Aorta (tissue), 5 donors: ENCODE results near the gene COMMD2. TPM values are rescaled to one million over a fixed set of nuclear protein-coding genes. Genes with fewer than 3 reads are reported as not detected.

Source experiments
- ATAC-seq: fragments of 200-7000 bp; cut with Tn5 transposase; one replicate; pipeline ENCODE4 v1.9.1; 2022; ENCODE audit warnings: moderate library complexity; ENCODE audit not compliant: low FRiP score
- DNase-seq, 2 donors: peaks; one replicate each; pipeline ENCODE4 v3.0.0-alpha.2; 2020
- H3K27ac ChIP-seq, 2 donors: one replicate each; pipeline ENCODE4 v1.5.1; 2013; ENCODE audit warnings: low read length in 2 of 2, mild to moderate bottlenecking in 2 of 2, moderate library complexity in 2 of 2, control low read depth in 1 of 2, inconsistent platforms in 1 of 2, low read depth in 1 of 2
- H3K27me3 ChIP-seq, 2 donors: one replicate each; pipeline ENCODE4 v1.6.1; 2013; ENCODE audit warnings: control low read depth in 1 of 2, low read length in 1 of 2, mild to moderate bottlenecking in 1 of 2, moderate library complexity in 1 of 2; ENCODE audit not compliant: insufficient read depth in 2 of 2, control insufficient read depth in 1 of 2
- H3K36me3 ChIP-seq, 2 donors: one replicate each; pipeline ENCODE4 v1.6.1; 2013; ENCODE audit warnings: control low read depth in 1 of 2, low read length in 1 of 2, mild to moderate bottlenecking in 1 of 2; ENCODE audit not compliant: insufficient read depth in 2 of 2, control insufficient read depth in 1 of 2
- H3K4me1 ChIP-seq, 2 donors: one replicate each; pipeline ENCODE4 v1.6.1; 2013; ENCODE audit warnings: low read length in 2 of 2, control low read depth in 1 of 2, mild to moderate bottlenecking in 1 of 2, moderate library complexity in 1 of 2; ENCODE audit not compliant: insufficient read depth in 2 of 2, control insufficient read depth in 1 of 2
- H3K4me3 ChIP-seq, 2 donors: one replicate each; pipeline ENCODE4 v1.5.1; 2013; ENCODE audit warnings: low read length in 2 of 2, control low read depth in 1 of 2, mild to moderate bottlenecking in 1 of 2
- H3K9me3 ChIP-seq: one replicate; pipeline ENCODE4 v1.6.1; 2013; ENCODE audit warnings: mild to moderate bottlenecking, low read length; ENCODE audit not compliant: control insufficient read depth
- WGBS, 2 donors: extraction: QIAGEN DNeasy Blood & Tissue Kit; methylation state at CpG; one replicate each; pipeline ENCODE4 v1.1.7; 2013; 5-methylcytosine and 5-hydroxymethylcytosine counted together
- intact Hi-C, 2 donors: fragments of 100-400 bp; cut with DNase I; formaldehyde crosslinking; loops; one replicate each; pipeline versions ENCODE4 v1.14.2 to v1.15.0; 2022
- polyA plus RNA-seq, 2 donors: library from polyadenylated mRNA; stranded (reverse); fragments of 200-250 nt; gene quantifications; one replicate each; pipeline ENCODE4 v1.2.3, GENCODE V29; 2013
- total RNA-seq, 2 donors: library from RNA; stranded (reverse); fragmentation: NEBNext Ultra II Directional; extraction: Animal tissue kit (Norgen Biotek cat#: 25700); gene quantifications; one replicate each; pipeline ENCODE4 v1.2.1, GENCODE V29; 2021
- donor health status: healthy with polysubstance abuse.
- donor health status: Bipolar disorder and iron deficiency.
- donor health status: DM: no; HTN: no; CAD: no.
- donor health status: DM: no; HTN: no; CAD: no.
- donor health status: DM: yes; HTN: yes; CAD: no.

The COMMD2 gene
- total and polyA plus RNA-seq, 4 donors = 14.9 to 34.4 (median 27.2) TPM

DNA sequence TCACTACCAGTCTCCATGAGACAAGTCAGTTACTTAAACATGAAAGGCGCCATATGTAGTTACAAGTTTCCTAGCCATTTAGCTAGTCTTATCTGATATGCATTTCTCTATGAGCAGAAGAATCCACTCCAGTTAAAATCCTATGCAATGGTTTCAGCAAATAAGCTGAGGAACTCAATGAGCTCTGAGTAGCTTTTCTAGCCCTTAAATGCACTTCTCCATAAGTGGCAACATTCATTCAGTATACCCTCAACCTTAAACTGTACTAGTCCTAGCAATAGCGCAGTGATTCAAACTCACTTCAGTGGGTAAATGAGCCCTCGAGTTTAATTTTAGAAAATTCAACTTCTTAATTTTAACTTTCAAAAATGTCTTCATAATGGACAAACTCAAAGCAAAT is 7.7 kb downstream of the COMMD2 start:
- no peak for ATAC-seq
- H3K4me1 ChIP-seq = no peaks in the 10 kb centered on the region
- H3K9me3 ChIP-seq = no peaks in the 10 kb centered on the region
- intact Hi-C loops = no loop called here
- WGBS, 2 donors = 93% methylated on average over 3 of the region's 3 CpGs
- no peak overlapping the region for H3K4me3 ChIP-seq
- DNase-seq = no peak
- H3K36me3 ChIP-seq = peaks cover 0 to 5% of the 10 kb centered on the region in 2 donors
- no peaks in the 10 kb centered on the region for H3K27me3 ChIP-seq
- H3K27ac ChIP-seq = no peak overlapping the region

DNA sequence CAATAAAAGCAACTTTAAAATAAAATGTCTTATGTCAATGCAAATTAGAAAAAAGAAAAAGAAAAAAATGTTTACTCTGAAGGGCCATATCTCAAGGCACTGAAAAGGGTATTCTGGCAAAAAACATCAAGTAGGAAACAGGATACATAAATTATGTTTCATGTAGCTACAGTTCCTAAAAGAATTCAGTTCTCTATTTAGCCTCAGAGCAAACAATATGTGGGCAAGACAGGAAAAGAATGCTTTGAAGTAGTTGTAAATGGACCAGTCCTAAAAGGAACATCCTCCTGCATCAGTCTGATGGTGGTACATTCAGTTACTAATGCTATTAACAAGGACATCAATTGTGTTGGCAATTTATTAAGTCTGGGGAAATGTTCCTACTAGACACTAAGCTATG is 8.1 kb downstream of the COMMD2 start:
- Histone ChIP-seq H3K36me3 (peaks cover 0 to 5% of the 10 kb centered on the region in 2 donors), H3K27ac (no peak overlapping the region), H3K4me3 (no peak overlapping the region), H3K9me3 (no peaks in the 10 kb centered on the region), H3K4me1 (no peaks in the 10 kb centered on the region), H3K27me3 (no peaks in the 10 kb centered on the region)
- intact Hi-C loops = no loop called here
- no peak for ATAC-seq
- DNase-seq = no peak

DNA sequence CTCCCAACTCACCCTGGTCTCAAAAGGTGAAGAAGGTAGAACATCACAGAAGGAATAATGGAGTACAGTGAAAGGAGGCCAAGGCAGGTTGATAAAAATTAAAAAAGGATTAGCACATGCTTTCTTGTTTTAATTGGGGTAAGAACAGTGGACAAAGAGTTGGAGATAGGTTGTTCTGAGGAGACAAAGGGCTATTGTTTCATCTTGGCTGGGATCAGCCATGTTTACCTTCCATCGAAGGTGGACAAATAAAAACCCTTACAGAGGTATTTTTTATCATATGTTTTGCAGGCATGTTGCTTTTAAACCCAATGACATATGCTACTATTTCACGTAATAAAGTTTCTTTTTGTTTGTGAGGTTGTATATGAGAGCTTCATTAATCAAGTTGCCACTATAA is 12.9 kb downstream of the COMMD2 start:
- no peak for ATAC-seq
- Histone ChIP-seq H3K4me1 (no peaks in the 10 kb centered on the region), H3K36me3 (no peaks in the 10 kb centered on the region), H3K9me3 (no peaks in the 10 kb centered on the region), H3K4me3 (no peak overlapping the region), H3K27ac (no peak overlapping the region), H3K27me3 (no peaks in the 10 kb centered on the region)
- WGBS, 2 donors = 79 to 85% methylated on average over 2 of the region's 2 CpGs
- DNase-seq = no peak
- intact Hi-C loops = no loop called here

DNA sequence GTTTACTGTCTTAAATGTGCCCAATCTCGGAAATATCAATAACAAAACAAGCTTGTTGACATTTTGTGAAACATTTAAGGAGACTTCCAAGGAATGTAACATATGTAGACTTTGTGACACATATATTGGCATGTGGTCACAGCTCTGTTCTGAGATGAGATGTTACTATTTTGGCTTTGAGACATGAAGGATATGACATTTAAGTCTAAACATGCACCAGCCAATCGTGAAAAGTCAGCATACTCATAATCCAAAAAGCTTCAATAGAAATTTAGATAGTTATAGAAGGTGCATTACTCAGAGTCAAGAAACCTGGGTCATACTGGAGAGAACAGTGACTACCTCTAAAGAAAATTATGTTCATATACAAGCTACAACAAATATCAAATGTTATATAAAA is 13.4 kb downstream of the COMMD2 start:
- Histone ChIP-seq H3K4me3 (no peak overlapping the region), H3K27ac (no peak overlapping the region), H3K9me3 (no peaks in the 10 kb centered on the region), H3K36me3 (no peaks in the 10 kb centered on the region), H3K27me3 (no peaks in the 10 kb centered on the region), H3K4me1 (no peaks in the 10 kb centered on the region)
- ATAC-seq = no peak
- no peak for DNase-seq
- intact Hi-C loops = no loop called here
- 53 to 57% methylated on average over 2 of the region's 2 CpGs for WGBS, 2 donors

DNA sequence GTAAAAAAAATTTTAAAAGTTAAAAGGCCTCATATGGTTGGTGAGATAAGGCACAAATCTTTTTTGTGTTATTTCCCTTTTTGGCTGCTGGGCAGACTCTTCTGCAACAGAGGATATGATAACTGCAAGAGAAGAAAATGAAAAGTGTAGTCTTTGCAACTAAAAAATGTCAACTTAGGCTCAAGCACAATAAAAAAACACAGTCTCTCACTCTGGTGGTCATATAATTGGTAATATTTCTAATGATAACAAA is 15.4 kb downstream of the COMMD2 start:
- Histone ChIP-seq H3K36me3 (no peaks in the 10 kb centered on the region), H3K9me3 (no peaks in the 10 kb centered on the region), H3K4me1 (no peaks in the 10 kb centered on the region), H3K27me3 (no peaks in the 10 kb centered on the region), H3K27ac (no peak overlapping the region), H3K4me3 (no peak overlapping the region)
- ATAC-seq (no peak), DNase-seq (no peak)
- intact Hi-C loops = no loop called here

DNA sequence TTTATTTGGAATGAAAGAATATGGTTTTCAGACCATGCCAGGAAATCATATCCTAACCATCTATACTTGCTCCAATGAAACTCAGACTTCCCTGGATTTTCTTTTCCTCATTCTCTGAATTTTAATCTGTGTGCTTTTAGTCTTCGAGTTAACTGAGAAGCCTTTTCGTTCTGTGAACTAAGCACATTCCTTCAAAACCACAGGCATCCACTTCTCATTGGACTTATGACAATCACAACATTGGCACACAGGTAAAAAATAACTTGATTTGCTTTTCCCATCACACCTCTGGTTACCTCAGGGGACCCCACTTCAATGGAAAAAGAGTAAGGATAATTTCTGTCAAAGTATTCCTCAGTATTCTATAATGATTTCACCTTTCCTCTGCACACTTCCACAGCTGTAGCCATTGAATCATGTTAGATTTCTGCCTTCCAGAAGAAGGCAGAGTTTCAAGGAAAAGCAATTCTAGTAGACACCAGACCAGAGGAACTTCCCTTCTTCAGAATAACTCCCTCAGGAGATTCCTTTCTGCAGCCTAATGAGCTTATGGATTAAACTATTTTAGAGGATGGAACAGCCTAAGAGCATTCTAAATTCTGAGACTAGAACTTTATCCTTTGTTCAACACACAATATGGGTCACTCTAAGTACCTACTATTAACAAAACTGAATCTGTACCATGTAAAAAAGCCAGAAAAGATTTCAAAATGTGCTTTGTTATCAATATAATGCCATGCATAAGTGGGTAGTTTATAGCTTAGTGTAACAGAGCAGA is 15.9 kb downstream of the COMMD2 start:
- Histone ChIP-seq H3K9me3 (no peaks in the 10 kb centered on the region), H3K4me1 (no peaks in the 10 kb centered on the region), H3K27ac (no peak overlapping the region), H3K4me3 (no peak overlapping the region), H3K27me3 (no peaks in the 10 kb centered on the region), H3K36me3 (no peaks in the 10 kb centered on the region)
- intact Hi-C loops = no loop called here
- 2 to 4% methylated on average over 2 of the region's 2 CpGs for WGBS, 2 donors
- no peak for ATAC-seq
- DNase-seq = no peak

DNA sequence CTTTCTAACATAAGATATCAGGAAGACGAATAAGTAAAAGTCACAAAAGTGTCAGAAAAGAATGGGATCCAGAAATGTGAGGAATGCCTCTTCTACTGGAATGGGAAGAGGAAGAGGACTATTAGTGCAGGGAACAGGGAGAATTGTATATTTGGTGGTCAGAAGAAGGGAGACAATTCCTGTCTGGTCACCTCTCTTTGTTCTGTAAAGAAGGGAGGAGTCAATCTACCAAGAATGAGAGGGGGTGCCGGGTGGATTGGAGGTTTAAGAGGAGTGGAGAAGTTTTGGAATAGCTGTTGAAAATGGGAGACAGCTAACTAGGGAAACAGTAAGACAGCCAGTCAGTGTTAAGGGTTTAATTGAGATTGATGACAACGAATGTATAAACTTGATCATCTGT is 20.1 kb downstream of the COMMD2 start:
- 90 to 94% methylated on average over 3 of the region's 3 CpGs for WGBS, 2 donors
- no peak for ATAC-seq

DNA sequence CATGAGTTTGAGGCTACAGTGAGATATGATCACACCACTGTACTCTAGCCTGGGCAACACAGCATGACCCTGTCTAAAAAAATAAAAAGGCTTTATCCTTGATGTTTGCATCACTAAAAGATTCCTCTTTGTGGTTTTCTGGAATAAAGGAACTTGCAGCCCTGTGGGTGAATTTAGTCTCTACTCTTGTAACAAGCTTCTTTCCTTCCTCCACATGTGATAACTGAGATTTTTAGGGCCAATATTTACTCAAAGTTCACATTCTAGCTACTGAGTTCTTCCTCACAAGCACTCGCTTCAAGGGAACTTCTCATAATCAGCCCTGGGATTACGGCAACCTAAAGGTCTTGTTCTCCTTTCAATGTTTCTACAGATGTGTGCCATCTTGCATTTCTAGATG is 24.6 kb downstream of the COMMD2 start:
- Histone ChIP-seq H3K27ac (no peak overlapping the region), H3K36me3 (peaks cover 0 to 3% of the 10 kb centered on the region in 2 donors), H3K4me3 (no peak overlapping the region), H3K27me3 (no peaks in the 10 kb centered on the region), H3K4me1 (no peaks in the 10 kb centered on the region), H3K9me3 (no peaks in the 10 kb centered on the region)
- DNase-seq = no peak
- ATAC-seq = no peak
- 92 to 94% methylated on average over 2 of the region's 2 CpGs for WGBS, 2 donors
- intact Hi-C loops = no loop called here

More for the DNA sequence above, 20.1 kb downstream of the COMMD2 start:
- no peak overlapping the region for H3K4me3 ChIP-seq
- no peaks in the 10 kb centered on the region for H3K4me1 ChIP-seq
- DNase-seq = no peak
- intact Hi-C loops = no loop called here
- H3K36me3 ChIP-seq = no peaks in the 10 kb centered on the region
- H3K27me3 ChIP-seq = no peaks in the 10 kb centered on the region
- H3K9me3 ChIP-seq = no peaks in the 10 kb centered on the region
- no peak overlapping the region for H3K27ac ChIP-seq

DNA sequence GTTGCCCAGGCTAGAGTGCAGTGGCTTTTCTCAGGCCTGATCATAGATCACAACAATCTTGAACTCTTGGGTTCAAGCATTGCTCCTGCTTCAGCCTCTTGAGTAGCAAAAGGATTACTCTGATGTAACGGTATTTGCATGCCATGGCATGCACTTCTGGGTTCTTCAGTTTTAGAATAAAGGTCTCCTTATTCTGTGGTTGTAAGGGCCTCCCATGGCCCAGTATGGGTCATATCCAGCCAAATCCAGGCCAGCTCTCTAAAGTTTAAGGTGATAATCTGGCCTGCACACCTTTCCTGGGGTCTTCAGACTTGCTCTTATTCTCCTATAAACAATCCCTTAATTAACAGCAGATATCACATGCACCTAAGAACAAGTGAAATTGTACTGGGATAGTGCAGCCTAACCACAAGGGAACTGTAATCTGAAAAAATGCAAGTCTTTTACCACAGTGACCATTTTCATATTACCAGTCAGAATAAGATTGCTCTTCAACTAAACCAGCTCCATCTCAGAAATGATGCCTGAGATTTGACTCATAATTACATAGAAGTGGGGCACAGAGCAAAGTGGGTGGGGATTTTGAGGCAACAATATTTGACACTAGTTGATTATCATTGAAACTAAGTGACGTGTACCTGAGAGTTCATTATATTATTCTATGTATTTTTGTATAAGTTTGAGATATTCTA is 25.4 kb downstream of the COMMD2 start:
- H3K4me3 ChIP-seq = no peak overlapping the region
- 95% methylated on average over 2 of the region's 2 CpGs for WGBS, 2 donors
- H3K9me3 ChIP-seq = no peaks in the 10 kb centered on the region
- H3K36me3 ChIP-seq = peaks cover 0 to 3% of the 10 kb centered on the region in 2 donors
- H3K4me1 ChIP-seq = no peaks in the 10 kb centered on the region
- DNase-seq (no peak), ATAC-seq (no peak)
- H3K27ac ChIP-seq = no peak overlapping the region
- intact Hi-C loops = no loop called here
- no peaks in the 10 kb centered on the region for H3K27me3 ChIP-seq
